ENCODE data around the gene GNB4. TPM values are rescaled to one million over a fixed set of nuclear protein-coding genes. Genes with fewer than 3 reads are reported as not detected.

The GNB4 gene
- total and polyA plus RNA-seq, 9 of the 15 experiments (the other 6 are each of a cell fraction or from before 2014, with no cell fraction given) = 6.8 to 36.7 (median 21.4) TPM

GRCh38 chr3:179488213-179488612 lies 36.9 kb upstream of the GNB4 start:
- Histone ChIP-seq H3K4me3 (no peak overlapping the region), H3K79me2 (ENCODE audit: control insufficient read depth, insufficient read depth, low read length) (no peaks in the 10 kb centered on the region), H3K27me3 (ENCODE audit: control insufficient read depth in 2 of 2, insufficient read depth in 2 of 2, low read length in 2 of 2) (no peaks in the 10 kb centered on the region), H3K4me2 (ENCODE audit: insufficient read depth, low read length) (no peak overlapping the region), H3K9ac (ENCODE audit: insufficient read depth in 1 of 2, low read depth in 2 of 2, low read length in 2 of 2) (no peak overlapping the region), H3K36me3 (ENCODE audit: control insufficient read depth, insufficient read depth, low read length) (no peaks in the 10 kb centered on the region), H3K27ac (ENCODE audit: extremely low read depth, low read depth, low read length) (no peak overlapping the region), H3K4me1 (replicated peaks in 1 of 2; ENCODE audit: control insufficient read depth in 2 of 2, insufficient read depth in 2 of 2, low read length in 2 of 2) (no peaks in the 10 kb centered on the region; a peak in 1 of 5 replicates), H2AFZ (ENCODE audit: low read depth, low read length) (no peak overlapping the region), H3K9me1 (ENCODE audit: control insufficient read depth, insufficient read depth, low read length) (no peaks in the 10 kb centered on the region), H4K20me1 (replicated peaks; ENCODE audit: control insufficient read depth, insufficient read depth, low read length) (no peaks in the 10 kb centered on the region), H3K9me3 (replicated peaks; ENCODE audit: control insufficient read depth, insufficient read depth, low read depth, low read length) (no peaks in the 10 kb centered on the region)
- in situ Hi-C loops (cut with MboI) (no loop called here), intact Hi-C loops (cut with micrococcal nuclease) (no loop called here)
- ChIA-PET POLR2A (interaction anchor here (0.7 to 0.8 kb wide), 2 partner anchors 10 to 38 kb away, joined by 3 read pairs; no protein-coding TSS in a partner anchor), CTCF (ENCODE audit: low intra/inter-chr PET ratio) (no interaction called here)
- FAIRE-seq (no peak), ATAC-seq (no peak), DNase-seq (ENCODE audit: extremely low read depth in 1 of 4, low spot score in 3 of 4) (no peak)
- TF ChIP-seq ELF4 (CRISPR knock-in tag; IDR thresholded peaks at IDR 0.05) = no peak
- TF ChIP-seq FOS (IDR thresholded peaks at IDR 0.05; ENCODE audit: extremely low read depth, insufficient read length) = no peak
- no peak for TF ChIP-seq ETV1 (tag; conservative IDR thresholded peaks at IDR 0.05; ENCODE audit: low read depth)
- TF ChIP-seq ZKSCAN8 (CRISPR knock-in tag; IDR thresholded peaks at IDR 0.05) = no peak
- TF ChIP-seq CCNT2 (IDR thresholded peaks at IDR 0.05; ENCODE audit: borderline replicate concordance, extremely low read depth, insufficient read length, low read depth, low read length) = no peak
- TF ChIP-seq BDP1 (IDR thresholded peaks at IDR 0.05; ENCODE audit: insufficient read depth, insufficient read length) = no peak
- no peak for TF ChIP-seq ARID2 (IDR thresholded peaks at IDR 0.05)
- no peak for TF ChIP-seq ILF3 (IDR thresholded peaks at IDR 0.05; ENCODE audit: borderline replicate concordance)
- TF ChIP-seq LCOR (CRISPR knock-in tag; IDR thresholded peaks at IDR 0.05) = no peak
- no peak for TF ChIP-seq GTF2B (IDR thresholded peaks at IDR 0.05; ENCODE audit: extremely low read depth, insufficient read length)
- no peak for TF ChIP-seq ZBTB33 (CRISPR knock-in tag; IDR thresholded peaks at IDR 0.05)
- TF ChIP-seq HNRNPLL (IDR thresholded peaks at IDR 0.05; ENCODE audit: low read depth, low read length, poor library complexity, severe bottlenecking) = no peak
- no TSS peak for BruUV-seq (replicated peaks)

Measured in K562 (cell line).